SK-N-SH treated with all-trans-retinoic acid at 6 μM for 48 hours (cell line): ENCODE data around the gene DNAAF3.

Experiments used
- ATAC-seq: fragments of 200-7000 bp; cut with Tn5 transposase; 3 replicates; pipeline ENCODE4 v1.9.1; 2020; ENCODE audit warnings: mild to moderate bottlenecking, moderate library complexity
- ARNTL ChIP-seq: fragments of 450-650 bp; formaldehyde crosslinking; IDR thresholded peaks from 2 replicates; pipeline ENCODE4 v1.5.0; 2020; ENCODE audit warnings: low read depth, mild to moderate bottlenecking, moderate library complexity, borderline replicate concordance
- BACH2 ChIP-seq: fragments of 250-450 bp; sonication (Bioruptor Pico); IDR thresholded peaks from 2 replicates; pipeline ENCODE4 v1.9.0; 2021; ENCODE audit warnings: mild to moderate bottlenecking, borderline replicate concordance
- CREB5 ChIP-seq: fragments of 250-450 bp; sonication (Bioruptor Pico); IDR thresholded peaks from 2 replicates; pipeline ENCODE4 v1.5.1; 2020; ENCODE audit warnings: low read depth, mild to moderate bottlenecking, moderate library complexity
- CSDC2 ChIP-seq: fragments of 250-450 bp; sonication (Bioruptor Pico); IDR thresholded peaks from 2 replicates; pipeline ENCODE4 v1.5.0; 2020; ENCODE audit warnings: mild to moderate bottlenecking, moderate library complexity
- CSRNP3 ChIP-seq: fragments of 250-450 bp; sonication (Bioruptor Pico); IDR thresholded peaks from 2 replicates; pipeline ENCODE4 v1.5.1; 2021; ENCODE audit warnings: mild to moderate bottlenecking, moderate library complexity
- ESRRG ChIP-seq: fragments of 250-450 bp; sonication (Bioruptor Pico); IDR thresholded peaks from 2 replicates; pipeline ENCODE4 v1.6.1; 2021; ENCODE audit warnings: mild to moderate bottlenecking
- GLIS3 ChIP-seq: fragments of 250-450 bp; sonication (Bioruptor Pico); IDR thresholded peaks from 2 replicates; pipeline ENCODE4 v1.5.0; 2020; ENCODE audit warnings: mild to moderate bottlenecking, moderate library complexity
- ISL1 ChIP-seq: fragments of 250-450 bp; sonication (Bioruptor Pico); IDR thresholded peaks from 2 replicates; pipeline ENCODE4 v2.1.2; 2022; ENCODE audit warnings: mild to moderate bottlenecking, moderate library complexity
- OSR1 ChIP-seq: fragments of 250-450 bp; sonication (Bioruptor Pico); IDR thresholded peaks from 2 replicates; pipeline ENCODE4 v1.8.0; 2022; ENCODE audit warnings: moderate library complexity, mild to moderate bottlenecking, inconsistent platforms
- PATZ1 ChIP-seq: fragments of 250-450 bp; sonication (Bioruptor Pico); IDR thresholded peaks from 2 replicates; pipeline ENCODE4 v1.8.0; 2020; ENCODE audit warnings: mild to moderate bottlenecking, moderate library complexity, borderline replicate concordance
- POU6F1 ChIP-seq: fragments of 250-450 bp; sonication (Bioruptor Pico); IDR thresholded peaks from 2 replicates; pipeline ENCODE4 v1.8.0; 2021; ENCODE audit warnings: low read depth, mild to moderate bottlenecking, moderate library complexity, borderline replicate concordance
- PPARA ChIP-seq: fragments of 250-450 bp; sonication (Bioruptor Pico); IDR thresholded peaks from 2 replicates; pipeline ENCODE4 v1.5.0; 2020; ENCODE audit warnings: mild to moderate bottlenecking, borderline replicate concordance
- RARB ChIP-seq: fragments of 250-450 bp; sonication (Bioruptor Pico); IDR thresholded peaks from 2 replicates; pipeline ENCODE4 v1.8.0; 2021; ENCODE audit warnings: mild to moderate bottlenecking, moderate library complexity
- SNAI2 ChIP-seq: fragments of 250-450 bp; sonication (Bioruptor Pico); IDR thresholded peaks from 2 replicates; pipeline ENCODE4 v1.5.0; 2020; ENCODE audit warnings: mild to moderate bottlenecking, moderate library complexity
- TCF4 ChIP-seq: fragments of 250-450 bp; sonication (Bioruptor Pico); IDR thresholded peaks from 2 replicates; pipeline ENCODE4 v1.8.0; 2021; ENCODE audit warnings: mild to moderate bottlenecking, moderate library complexity, borderline replicate concordance
- TOX ChIP-seq: fragments of 250-450 bp; sonication (Bioruptor Pico); IDR thresholded peaks from 2 replicates; pipeline ENCODE4 v1.8.0; 2021; ENCODE audit warnings: mild to moderate bottlenecking, moderate library complexity, borderline replicate concordance
- TSHZ2 ChIP-seq: fragments of 250-450 bp; sonication (Bioruptor Pico); IDR thresholded peaks from 2 replicates; pipeline ENCODE4 v1.5.0; 2020; ENCODE audit warnings: mild to moderate bottlenecking, moderate library complexity
- ZFP3 ChIP-seq: fragments of 250-450 bp; sonication (Bioruptor Pico); IDR thresholded peaks from 2 replicates; pipeline ENCODE4 v1.5.0; 2020; ENCODE audit warnings: mild to moderate bottlenecking, moderate library complexity
- ZFP30 ChIP-seq: fragments of 450-650 bp; formaldehyde crosslinking; IDR thresholded peaks from 2 replicates; pipeline ENCODE4 v1.5.0; 2022; ENCODE audit warnings: mild to moderate bottlenecking, moderate library complexity
- ZNF70 ChIP-seq: fragments of 450-650 bp; formaldehyde crosslinking; IDR thresholded peaks from 2 replicates; pipeline ENCODE4 v1.5.0; 2020; ENCODE audit warnings: mild to moderate bottlenecking, moderate library complexity
- ZNF8 ChIP-seq: fragments of 450-650 bp; formaldehyde crosslinking; IDR thresholded peaks from 2 replicates; pipeline ENCODE4 v1.5.0; 2020; ENCODE audit warnings: mild to moderate bottlenecking, moderate library complexity

The DNAAF3 gene

GRCh38 chr19:55174425-55175116, 8.2 kb upstream of the DNAAF3 start (continued):
- TF ChIP-seq CSRNP3 (CRISPR knock-in tag) (no peak), BACH2 (CRISPR knock-in tag) (no peak)
- TF ChIP-seq, all 23 proteins: peak for 0

GRCh38 chr19:55173714-55174409, 7.4 kb upstream of the DNAAF3 start:
- no peak for TF ChIP-seq ISL1
- no peak for TF ChIP-seq BACH2 (CRISPR knock-in tag)
- no peak for TF ChIP-seq CSDC2
- no peak for TF ChIP-seq GLIS3
- TF ChIP-seq POU6F1 (CRISPR knock-in tag), result no peak
- TF ChIP-seq ZFP3 (CRISPR knock-in tag), result no peak
- TF ChIP-seq OSR1, result no peak
- no peak for TF ChIP-seq RARB (CRISPR knock-in tag)
- no peak for TF ChIP-seq ZNF70 (CRISPR knock-in tag)
- no peak for TF ChIP-seq PPARA (CRISPR knock-in tag)
- no peak for TF ChIP-seq ARNTL (CRISPR knock-in tag)
- TF ChIP-seq TCF4 (CRISPR knock-in tag), result no peak
- no peak for TF ChIP-seq TSHZ2
- no peak for TF ChIP-seq ZNF8 (CRISPR knock-in tag)
- TF ChIP-seq TOX (CRISPR knock-in tag), result no peak
- no peak for TF ChIP-seq ZFP30 (CRISPR knock-in tag)
- no peak for ATAC-seq

GRCh38 chr19:55173186-55173713, 6.8 kb upstream of the DNAAF3 start:
- TF ChIP-seq ZNF8 (CRISPR knock-in tag) (no peak), SNAI2 (CRISPR knock-in tag) (no peak), CREB5 (CRISPR knock-in tag) (no peak), PPARA (CRISPR knock-in tag) (no peak), TOX (CRISPR knock-in tag) (no peak), ESRRG (CRISPR knock-in tag) (no peak), RARB (CRISPR knock-in tag) (no peak), TSHZ2 (no peak), BACH2 (CRISPR knock-in tag) (no peak), ISL1 (no peak), ARNTL (CRISPR knock-in tag) (no peak), PATZ1 (CRISPR knock-in tag) (no peak), ZFP3 (CRISPR knock-in tag) (no peak)
- ATAC-seq, result no peak
